Endothelial cell of umbilical vein (primary cell): Measurements from ENCODE around the gene GUCA2B.

Source experiments
- EZH2 ChIP-seq: IDR thresholded peaks from 2 replicates; pipeline ENCODE4 v1.6.1; 2012; ENCODE audit warnings: borderline replicate concordance, low read depth, mild to moderate bottlenecking, moderate library complexity, low read length, inconsistent platforms; ENCODE audit not compliant: severe bottlenecking
- GATA2 ChIP-seq: IDR thresholded peaks from 2 replicates; pipeline ENCODE4 v1.7.0; 2011; ENCODE audit warnings: low read depth, mild to moderate bottlenecking, moderate library complexity, mixed read lengths, low read length; ENCODE audit not compliant: insufficient read length, insufficient read depth
- JUN ChIP-seq: IDR thresholded peaks from 2 replicates; pipeline ENCODE4 v1.6.1; 2011; ENCODE audit warnings: borderline replicate concordance, low read depth; ENCODE audit not compliant: insufficient read length, insufficient read depth
- MAX ChIP-seq: IDR thresholded peaks from 2 replicates; pipeline ENCODE4 v1.6.1; 2011; ENCODE audit not compliant: insufficient read depth, insufficient read length
- POLR2A ChIP-seq: IDR thresholded peaks from 2 replicates; pipeline ENCODE4 v1.6.1; 2012; ENCODE audit warnings: low read depth, mild to moderate bottlenecking, control low read depth, low read length
- POLR2AphosphoS5 ChIP-seq: IDR thresholded peaks from 2 replicates; pipeline ENCODE4 v1.6.1; 2012; ENCODE audit warnings: low read depth, mild to moderate bottlenecking, control low read depth, low read length, moderate library complexity; ENCODE audit not compliant: insufficient read depth
- TF ChIP-seq, protein P1 (sequence below), 2 donors: IDR thresholded peaks; 1 replicate in 1 of 2; 2 replicates in 1 of 2; pipeline ENCODE4 v1.5.1; 2011; ENCODE audit warnings: low read length in 2 of 2, mild to moderate bottlenecking in 2 of 2, moderate library complexity in 2 of 2, control low read depth in 1 of 2, inconsistent platforms in 1 of 2, low read depth in 1 of 2; ENCODE audit not compliant: insufficient read depth in 1 of 2; ENCODE audit errors: extremely low read depth in 1 of 2

DNA sequence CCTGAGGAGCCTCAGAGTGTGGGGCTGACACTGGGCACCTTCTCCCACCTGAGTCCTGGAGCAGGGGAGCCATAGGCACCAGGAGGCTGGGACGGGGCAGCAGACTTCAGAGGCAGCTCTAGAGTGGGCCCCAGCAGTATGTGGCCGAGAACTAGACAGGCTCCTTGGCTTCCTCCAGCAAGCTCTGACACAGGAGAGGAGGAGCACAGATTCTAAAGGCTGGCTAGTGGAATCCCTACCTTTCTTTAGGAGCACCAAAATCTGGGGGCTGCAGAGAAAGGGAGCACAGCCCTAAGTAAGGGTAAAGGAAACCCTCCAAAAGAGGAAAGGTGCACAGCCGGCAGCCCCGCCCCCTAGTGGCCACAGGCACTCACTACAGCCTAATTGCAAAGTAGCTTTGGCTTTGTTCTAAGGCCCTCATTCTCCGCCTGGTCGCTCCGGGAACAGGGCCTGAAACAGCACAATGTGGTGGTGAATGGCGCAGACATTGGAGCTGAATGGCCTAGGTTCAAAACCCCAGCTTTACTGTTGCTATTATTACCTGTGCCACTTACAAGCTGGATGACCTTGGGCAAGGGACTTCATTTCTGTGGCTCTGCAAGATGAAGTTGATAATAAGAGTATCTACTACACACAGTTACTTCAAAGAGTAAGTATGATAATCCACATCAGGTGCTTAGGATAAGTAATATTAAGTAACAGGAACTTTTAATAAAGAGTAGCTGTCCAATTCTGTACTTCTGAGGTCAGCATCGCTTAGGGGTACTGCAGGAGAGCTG, 20.1 kb downstream of the GUCA2B start:
- TF ChIP-seq, protein P1, sequence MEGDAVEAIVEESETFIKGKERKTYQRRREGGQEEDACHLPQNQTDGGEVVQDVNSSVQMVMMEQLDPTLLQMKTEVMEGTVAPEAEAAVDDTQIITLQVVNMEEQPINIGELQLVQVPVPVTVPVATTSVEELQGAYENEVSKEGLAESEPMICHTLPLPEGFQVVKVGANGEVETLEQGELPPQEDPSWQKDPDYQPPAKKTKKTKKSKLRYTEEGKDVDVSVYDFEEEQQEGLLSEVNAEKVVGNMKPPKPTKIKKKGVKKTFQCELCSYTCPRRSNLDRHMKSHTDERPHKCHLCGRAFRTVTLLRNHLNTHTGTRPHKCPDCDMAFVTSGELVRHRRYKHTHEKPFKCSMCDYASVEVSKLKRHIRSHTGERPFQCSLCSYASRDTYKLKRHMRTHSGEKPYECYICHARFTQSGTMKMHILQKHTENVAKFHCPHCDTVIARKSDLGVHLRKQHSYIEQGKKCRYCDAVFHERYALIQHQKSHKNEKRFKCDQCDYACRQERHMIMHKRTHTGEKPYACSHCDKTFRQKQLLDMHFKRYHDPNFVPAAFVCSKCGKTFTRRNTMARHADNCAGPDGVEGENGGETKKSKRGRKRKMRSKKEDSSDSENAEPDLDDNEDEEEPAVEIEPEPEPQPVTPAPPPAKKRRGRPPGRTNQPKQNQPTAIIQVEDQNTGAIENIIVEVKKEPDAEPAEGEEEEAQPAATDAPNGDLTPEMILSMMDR (IDR thresholded peaks at IDR 0.05; ENCODE audit: extremely low read depth in 1 of 2, insufficient read depth in 1 of 2, low read depth in 1 of 2, low read length in 2 of 2): peak; percentile 97 to 98
- TF ChIP-seq POLR2A (no peak), JUN (no peak), EZH2 (no peak), POLR2AphosphoS5 (no peak), GATA2 (no peak), MAX (no peak)
